A673 (cell line): ENCODE results near the gene NFXL1.

Experiments used
- EZH2 ChIP-seq: fragments of 200-600 bp; sonication (generic); IDR thresholded peaks from 2 replicates; pipeline ENCODE4 v1.6.1; 2017; ENCODE audit warnings: borderline replicate concordance, low read depth, mild to moderate bottlenecking, mixed read lengths, antibody characterized with exemption, low read length; ENCODE audit not compliant: poor library complexity, severe bottlenecking
- TF ChIP-seq, protein P1 (sequence below): fragments of 300-800, 200-600 bp; sonication (generic); conservative IDR thresholded peaks from 2 replicates; pipeline ENCODE4 v1.5.1; 2017; ENCODE audit warnings: low read depth, mild to moderate bottlenecking, antibody characterized with exemption, low read length, moderate library complexity, mixed read lengths

- TF ChIP-seq, protein P1, sequence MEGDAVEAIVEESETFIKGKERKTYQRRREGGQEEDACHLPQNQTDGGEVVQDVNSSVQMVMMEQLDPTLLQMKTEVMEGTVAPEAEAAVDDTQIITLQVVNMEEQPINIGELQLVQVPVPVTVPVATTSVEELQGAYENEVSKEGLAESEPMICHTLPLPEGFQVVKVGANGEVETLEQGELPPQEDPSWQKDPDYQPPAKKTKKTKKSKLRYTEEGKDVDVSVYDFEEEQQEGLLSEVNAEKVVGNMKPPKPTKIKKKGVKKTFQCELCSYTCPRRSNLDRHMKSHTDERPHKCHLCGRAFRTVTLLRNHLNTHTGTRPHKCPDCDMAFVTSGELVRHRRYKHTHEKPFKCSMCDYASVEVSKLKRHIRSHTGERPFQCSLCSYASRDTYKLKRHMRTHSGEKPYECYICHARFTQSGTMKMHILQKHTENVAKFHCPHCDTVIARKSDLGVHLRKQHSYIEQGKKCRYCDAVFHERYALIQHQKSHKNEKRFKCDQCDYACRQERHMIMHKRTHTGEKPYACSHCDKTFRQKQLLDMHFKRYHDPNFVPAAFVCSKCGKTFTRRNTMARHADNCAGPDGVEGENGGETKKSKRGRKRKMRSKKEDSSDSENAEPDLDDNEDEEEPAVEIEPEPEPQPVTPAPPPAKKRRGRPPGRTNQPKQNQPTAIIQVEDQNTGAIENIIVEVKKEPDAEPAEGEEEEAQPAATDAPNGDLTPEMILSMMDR, result no peak
- no peak for TF ChIP-seq EZH2
These were observed 52.1 kb downstream of the NFXL1 start for GRCh38 chr4:47862297-47862696.
